ENCODE results near the gene MFAP3L.

MFAP3L gene

DNA sequence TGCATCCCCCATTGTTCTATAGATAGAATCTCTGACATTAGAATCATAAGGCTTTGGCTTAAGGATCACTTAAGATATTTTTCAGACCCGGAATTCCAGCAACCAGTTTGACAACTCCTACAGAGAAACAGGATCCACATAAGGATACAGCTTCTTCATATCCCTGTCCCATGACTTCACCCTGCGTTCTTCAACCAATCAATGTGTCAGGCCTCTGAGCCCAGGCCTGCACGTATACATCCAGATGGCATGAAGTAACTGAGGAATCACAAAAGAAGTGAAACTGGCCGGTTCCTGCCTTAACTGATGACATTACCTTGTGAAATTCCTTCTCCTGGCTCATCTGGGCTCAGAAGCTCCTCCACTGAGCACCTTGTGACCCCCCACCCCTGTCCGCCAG lies 85.1 kb downstream of the MFAP3L start:
- no peak for DNase-seq (ENCODE audit: low read depth in 3 of 3)

DNA sequence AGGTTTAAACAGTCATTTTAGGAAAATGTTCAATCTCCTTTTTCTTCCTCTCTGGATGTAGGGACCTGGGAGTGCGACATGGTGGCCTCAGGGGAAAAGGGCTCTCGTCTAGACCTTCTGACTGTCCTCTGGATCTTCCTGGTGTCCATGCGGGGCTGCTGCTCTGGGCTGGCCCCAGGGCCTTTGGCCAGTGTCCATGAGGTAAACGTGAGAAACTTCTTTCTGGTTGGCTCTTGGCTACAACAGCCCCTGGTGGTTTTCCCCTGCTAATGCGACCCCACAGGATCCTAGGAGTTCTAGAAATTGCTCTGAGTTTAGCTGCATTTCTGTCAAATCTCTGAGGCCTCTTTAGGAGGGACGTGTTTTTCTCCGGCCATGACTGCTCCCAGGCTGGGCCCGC lies 85.7 kb downstream of the MFAP3L start:
- no peak for DNase-seq (ENCODE audit: low read depth in 3 of 3)
